IPS-18a (cell line): ENCODE data around the gene RIN1.
A peak's percentile ranks its signal among the peaks of the same experiment; 100 is the strongest.
"Not testable (repeated sequence)": the region's sequence is repeated elsewhere in the genome, so short reads cannot be mapped to it uniquely, and the experiment has no call there.

Source experiments
- H3K27ac ChIP-seq: one replicate; pipeline ENCODE4 v1.5.1; 2013; ENCODE audit warnings: low read length
- H3K27me3 ChIP-seq: one replicate; pipeline ENCODE4 v1.6.1; 2013; ENCODE audit warnings: mild to moderate bottlenecking, low read length; ENCODE audit not compliant: control insufficient read depth, insufficient read depth
- H3K36me3 ChIP-seq: one replicate; pipeline ENCODE4 v1.6.1; 2013; ENCODE audit warnings: low read depth, low read length; ENCODE audit not compliant: control insufficient read depth
- H3K4me1 ChIP-seq: one replicate; pipeline ENCODE4 v1.6.1; 2013; ENCODE audit warnings: low read depth, low read length; ENCODE audit not compliant: control insufficient read depth
- H3K4me3 ChIP-seq: one replicate; pipeline ENCODE4 v1.5.1; 2013; ENCODE audit warnings: low read length
- H3K9ac ChIP-seq: one replicate; pipeline ENCODE4 v1.6.1; 2013; ENCODE audit warnings: mild to moderate bottlenecking, low read length, moderate library complexity
- H3K9me3 ChIP-seq: one replicate; pipeline ENCODE4 v1.6.1; 2013; ENCODE audit warnings: low read depth, low read length; ENCODE audit not compliant: control insufficient read depth

Gene RIN1

GRCh38 chr11:66312549-66313320, 23.5 kb downstream of the RIN1 start:
- H3K9ac ChIP-seq = peak overlapping the region; percentile 28
- no peak overlapping the region for H3K27ac ChIP-seq
- H3K4me3 ChIP-seq = peak overlapping the region; percentile 69
- H3K36me3 ChIP-seq = no peaks in the 10 kb centered on the region
- no peaks in the 10 kb centered on the region for H3K27me3 ChIP-seq
- H3K4me1 ChIP-seq = peaks cover 12% of the 10 kb centered on the region
- H3K9me3 ChIP-seq = no peaks in the 10 kb centered on the region

GRCh38 chr11:66311965-66312548, 24.2 kb downstream of the RIN1 start:
- Histone ChIP-seq H3K9ac (peak overlapping the region; percentile 49), H3K27me3 (no peaks in the 10 kb centered on the region), H3K4me1 (peaks cover 6% of the 10 kb centered on the region), H3K36me3 (no peaks in the 10 kb centered on the region), H3K27ac (no peak overlapping the region), H3K4me3 (peak overlapping the region; percentile 69), H3K9me3 (no peaks in the 10 kb centered on the region)

- no peaks in the 10 kb centered on the region for H3K27me3 ChIP-seq
- no peaks in the 10 kb centered on the region for H3K36me3 ChIP-seq
- peak overlapping the region; percentile 49 for H3K9ac ChIP-seq
- H3K27ac ChIP-seq = no peak overlapping the region
- H3K9me3 ChIP-seq = no peaks in the 10 kb centered on the region
- H3K4me1 ChIP-seq = peaks cover 6% of the 10 kb centered on the region
- H3K4me3 ChIP-seq = peak overlapping the region; percentile 69
These were observed 24.7 kb downstream of the RIN1 start for GRCh38 chr11:66311470-66311964.

- H3K9me3 ChIP-seq, H3K4me3 ChIP-seq, H3K27me3 ChIP-seq, H3K9ac ChIP-seq, H3K4me1 ChIP-seq, H3K36me3 ChIP-seq, H3K27ac ChIP-seq: not testable (repeated sequence)
These were observed 25.3 kb downstream of the RIN1 start for GRCh38 chr11:66310803-66311440.

GRCh38 chr11:66310324-66310723, 25.9 kb downstream of the RIN1 start:
- H3K9ac ChIP-seq = no peak overlapping the region
- no peaks in the 10 kb centered on the region for H3K9me3 ChIP-seq
- H3K27me3 ChIP-seq = no peaks in the 10 kb centered on the region
- H3K27ac ChIP-seq = no peak overlapping the region
- H3K4me1 ChIP-seq = peaks cover 6% of the 10 kb centered on the region
- no peaks in the 10 kb centered on the region for H3K36me3 ChIP-seq
- no peak overlapping the region for H3K4me3 ChIP-seq

- Histone ChIP-seq H3K4me3 (no peak overlapping the region), H3K4me1 (peaks cover 6% of the 10 kb centered on the region), H3K9ac (no peak overlapping the region), H3K27me3 (no peaks in the 10 kb centered on the region), H3K36me3 (no peaks in the 10 kb centered on the region), H3K27ac (no peak overlapping the region), H3K9me3 (no peaks in the 10 kb centered on the region)
These were observed 26.8 kb downstream of the RIN1 start for GRCh38 chr11:66309475-66309874.

- Histone ChIP-seq H3K9me3 (no peaks in the 10 kb centered on the region), H3K27ac (no peak overlapping the region), H3K36me3 (no peaks in the 10 kb centered on the region), H3K4me1 (no peaks in the 10 kb centered on the region), H3K9ac (no peak overlapping the region), H3K27me3 (no peaks in the 10 kb centered on the region), H3K4me3 (no peak overlapping the region)
These were observed 33.6 kb downstream of the RIN1 start for GRCh38 chr11:66302656-66303055.

- Histone ChIP-seq H3K9me3 (no peaks in the 10 kb centered on the region), H3K36me3 (no peaks in the 10 kb centered on the region), H3K4me3 (no peak overlapping the region), H3K27ac (no peak overlapping the region), H3K9ac (no peak overlapping the region), H3K27me3 (no peaks in the 10 kb centered on the region), H3K4me1 (peaks cover 2% of the 10 kb centered on the region)
These were observed 37.0 kb downstream of the RIN1 start for GRCh38 chr11:66299186-66299585.

- no peaks in the 10 kb centered on the region for H3K36me3 ChIP-seq
- H3K4me1 ChIP-seq = peaks cover 2% of the 10 kb centered on the region
- H3K4me3 ChIP-seq = no peak overlapping the region
- no peak overlapping the region for H3K9ac ChIP-seq
- H3K27me3 ChIP-seq = peaks cover 8% of the 10 kb centered on the region
- H3K27ac ChIP-seq = no peak overlapping the region
- no peaks in the 10 kb centered on the region for H3K9me3 ChIP-seq
These were observed 38.6 kb downstream of the RIN1 start for GRCh38 chr11:66297610-66298009.

GRCh38 chr11:66294626-66295620, 41.3 kb downstream of the RIN1 start:
- no peaks in the 10 kb centered on the region for H3K36me3 ChIP-seq
- H3K4me1 ChIP-seq = peaks cover 6% of the 10 kb centered on the region
- H3K27ac ChIP-seq = no peak overlapping the region
- no peak overlapping the region for H3K4me3 ChIP-seq
- no peaks in the 10 kb centered on the region for H3K9me3 ChIP-seq
- H3K9ac ChIP-seq = no peak overlapping the region
- peaks cover 32% of the 10 kb centered on the region for H3K27me3 ChIP-seq
